AG09309 (cell line): Measurements from ENCODE around the gene KLF9.

Experiments
- DNase-seq: peaks from one replicate; pipeline ENCODE4 v3.0.0-alpha.2; 2010; ENCODE audit warnings: low read depth
- H3K4me3 ChIP-seq: 2 replicates; pipeline ENCODE4 v1.5.1; 2011; ENCODE audit warnings: mild to moderate bottlenecking, low read depth, low read length, moderate library complexity; ENCODE audit not compliant: control insufficient read depth
- TF ChIP-seq, protein P1 (sequence below): IDR thresholded peaks from 2 replicates; pipeline ENCODE4 v1.5.1; 2011; ENCODE audit warnings: mild to moderate bottlenecking, low read depth, low read length, inconsistent platforms; ENCODE audit not compliant: insufficient read depth, control insufficient read depth; ENCODE audit errors: missing control alignments

KLF9 gene

GRCh38 chr9:70400107-70400892, 14.2 kb downstream of the KLF9 start:
- no peak overlapping the region for H3K4me3 ChIP-seq
- TF ChIP-seq, protein P1, sequence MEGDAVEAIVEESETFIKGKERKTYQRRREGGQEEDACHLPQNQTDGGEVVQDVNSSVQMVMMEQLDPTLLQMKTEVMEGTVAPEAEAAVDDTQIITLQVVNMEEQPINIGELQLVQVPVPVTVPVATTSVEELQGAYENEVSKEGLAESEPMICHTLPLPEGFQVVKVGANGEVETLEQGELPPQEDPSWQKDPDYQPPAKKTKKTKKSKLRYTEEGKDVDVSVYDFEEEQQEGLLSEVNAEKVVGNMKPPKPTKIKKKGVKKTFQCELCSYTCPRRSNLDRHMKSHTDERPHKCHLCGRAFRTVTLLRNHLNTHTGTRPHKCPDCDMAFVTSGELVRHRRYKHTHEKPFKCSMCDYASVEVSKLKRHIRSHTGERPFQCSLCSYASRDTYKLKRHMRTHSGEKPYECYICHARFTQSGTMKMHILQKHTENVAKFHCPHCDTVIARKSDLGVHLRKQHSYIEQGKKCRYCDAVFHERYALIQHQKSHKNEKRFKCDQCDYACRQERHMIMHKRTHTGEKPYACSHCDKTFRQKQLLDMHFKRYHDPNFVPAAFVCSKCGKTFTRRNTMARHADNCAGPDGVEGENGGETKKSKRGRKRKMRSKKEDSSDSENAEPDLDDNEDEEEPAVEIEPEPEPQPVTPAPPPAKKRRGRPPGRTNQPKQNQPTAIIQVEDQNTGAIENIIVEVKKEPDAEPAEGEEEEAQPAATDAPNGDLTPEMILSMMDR, result no peak
- DNase-seq, result no peak

DNA sequence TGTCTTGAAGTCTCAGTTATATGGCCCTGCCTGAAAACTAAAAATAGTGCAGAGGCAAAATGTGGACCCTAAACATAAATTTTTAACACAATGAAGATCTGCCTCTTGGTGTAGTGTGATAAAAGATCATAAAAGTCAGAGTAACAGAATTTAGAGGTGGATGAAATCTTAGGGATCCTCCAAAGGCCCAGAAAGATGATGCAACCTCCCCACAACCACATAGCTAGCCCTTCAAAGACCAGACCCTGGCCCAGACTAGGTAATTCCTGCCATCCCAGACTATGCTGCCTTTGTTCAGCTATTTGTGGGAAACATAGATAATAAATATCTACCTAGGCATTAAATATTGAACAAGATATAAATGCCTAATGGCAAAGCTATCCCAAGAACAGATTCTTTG, 15.3 kb downstream of the KLF9 start:
- DNase-seq, result no peak
- no peak overlapping the region for H3K4me3 ChIP-seq
- TF ChIP-seq, protein P1, result no peak

GRCh38 chr9:70398145-70398556, 16.3 kb downstream of the KLF9 start:
- H3K4me3 ChIP-seq, result no peak overlapping the region
- TF ChIP-seq, protein P1, result no peak
- DNase-seq, result no peak

GRCh38 chr9:70395652-70396051, 18.8 kb downstream of the KLF9 start:
- TF ChIP-seq, protein P1, result no peak
- H3K4me3 ChIP-seq, result no peak overlapping the region
- no peak for DNase-seq

DNA sequence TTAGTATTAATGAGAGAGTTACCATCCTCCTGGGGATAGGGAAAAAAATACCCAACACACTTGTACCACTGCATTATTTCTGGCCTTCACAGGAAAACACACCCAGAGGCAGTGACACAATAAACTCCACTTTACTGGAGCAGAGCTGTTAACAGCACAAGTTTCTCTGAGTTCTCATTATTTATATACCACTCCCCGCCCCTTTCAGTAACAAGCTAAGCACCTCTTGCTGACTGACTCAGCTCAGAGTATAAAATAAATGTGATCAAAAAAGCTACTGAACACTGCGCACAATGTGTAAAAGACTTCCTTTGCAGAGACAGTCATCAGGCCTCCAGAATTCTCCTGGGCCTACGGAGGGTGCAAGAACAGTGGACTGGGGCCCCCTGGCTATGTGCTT, 21.6 kb downstream of the KLF9 start:
- no peak overlapping the region for H3K4me3 ChIP-seq
- DNase-seq, result no peak
- TF ChIP-seq, protein P1, result no peak

- no peak overlapping the region for H3K4me3 ChIP-seq
- TF ChIP-seq, protein P1, result peak; percentile 29
- DNase-seq, result no peak
Measured at GRCh38 chr9:70392189-70392588, 22.3 kb downstream of the KLF9 start.
